Stomach (tissue), 4 donors: ENCODE measurements around the gene TTC39C.

Source experiments
- CTCF ChIP-seq, 7 experiments: fragments of 450-650 bp in 4 of 7; fragments of 200-600 bp in 3 of 7; sonication (generic) in 3 of 7; IDR thresholded peaks; one replicate each; pipeline ENCODE4 v1.5.1; 2016 to 2019; ENCODE audit warnings: antibody characterized with exemption in 7 of 7, control low read depth in 2 of 7, mild to moderate bottlenecking in 1 of 7
- POLR2A ChIP-seq, 4 donors: fragments of 450-650 bp; IDR thresholded peaks; one replicate each; pipeline ENCODE4 v1.6.1; 2016; ENCODE audit warnings: antibody characterized with exemption in 4 of 4, control low read depth in 2 of 4, mild to moderate bottlenecking in 1 of 4, moderate library complexity in 1 of 4

- no peak for TF ChIP-seq CTCF (IDR thresholded peaks at IDR 0.05)
- no peak for TF ChIP-seq POLR2A (IDR thresholded peaks at IDR 0.05)
Observed at GRCh38 chr18:24080861-24081260, 66.3 kb downstream of the TTC39C start.
